ENCODE measurements around the gene CCNF. TPM values are rescaled to one million over a fixed set of nuclear protein-coding genes. Genes with fewer than 3 reads are reported as not detected.

Gene CCNF
- total RNA-seq, 4 donors from 2014 or later = 5.6 to 17.7 (median 11.3) TPM

DNA sequence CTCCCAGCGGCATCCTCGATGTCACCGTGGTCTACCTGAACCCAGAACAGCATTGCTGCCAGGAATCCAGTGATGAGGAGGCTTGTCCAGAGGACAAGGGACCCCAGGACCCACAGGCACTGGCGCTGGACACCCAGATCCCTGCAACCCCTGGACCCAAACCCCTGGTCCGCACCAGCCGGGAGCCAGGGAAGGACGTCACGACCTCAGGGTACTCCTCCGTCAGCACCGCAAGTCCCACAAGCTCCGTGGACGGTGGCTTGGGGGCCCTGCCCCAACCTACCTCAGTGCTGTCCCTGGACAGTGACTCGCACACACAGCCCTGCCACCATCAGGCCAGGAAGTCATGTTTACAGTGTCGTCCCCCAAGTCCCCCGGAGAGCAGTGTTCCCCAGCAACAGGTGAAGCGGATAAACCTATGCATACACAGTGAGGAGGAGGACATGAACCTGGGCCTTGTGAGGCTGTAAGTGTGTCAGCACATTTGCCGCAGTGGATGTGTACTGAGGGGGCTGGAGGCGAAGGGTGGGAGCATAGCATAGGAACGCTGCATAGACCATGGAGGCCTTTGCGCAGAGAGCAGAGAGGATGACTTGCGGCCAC lies 27.4 kb downstream of the CCNF start:
- no peak for TF ChIP-seq POLR2A (IDR thresholded peaks at IDR 0.05)
- TF ChIP-seq, protein P1, sequence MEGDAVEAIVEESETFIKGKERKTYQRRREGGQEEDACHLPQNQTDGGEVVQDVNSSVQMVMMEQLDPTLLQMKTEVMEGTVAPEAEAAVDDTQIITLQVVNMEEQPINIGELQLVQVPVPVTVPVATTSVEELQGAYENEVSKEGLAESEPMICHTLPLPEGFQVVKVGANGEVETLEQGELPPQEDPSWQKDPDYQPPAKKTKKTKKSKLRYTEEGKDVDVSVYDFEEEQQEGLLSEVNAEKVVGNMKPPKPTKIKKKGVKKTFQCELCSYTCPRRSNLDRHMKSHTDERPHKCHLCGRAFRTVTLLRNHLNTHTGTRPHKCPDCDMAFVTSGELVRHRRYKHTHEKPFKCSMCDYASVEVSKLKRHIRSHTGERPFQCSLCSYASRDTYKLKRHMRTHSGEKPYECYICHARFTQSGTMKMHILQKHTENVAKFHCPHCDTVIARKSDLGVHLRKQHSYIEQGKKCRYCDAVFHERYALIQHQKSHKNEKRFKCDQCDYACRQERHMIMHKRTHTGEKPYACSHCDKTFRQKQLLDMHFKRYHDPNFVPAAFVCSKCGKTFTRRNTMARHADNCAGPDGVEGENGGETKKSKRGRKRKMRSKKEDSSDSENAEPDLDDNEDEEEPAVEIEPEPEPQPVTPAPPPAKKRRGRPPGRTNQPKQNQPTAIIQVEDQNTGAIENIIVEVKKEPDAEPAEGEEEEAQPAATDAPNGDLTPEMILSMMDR (IDR thresholded peaks at IDR 0.05) = no peak
- WGBS, 2 donors = 93 to 98% methylated on average over 17 to 21 of the region's 21 CpGs
- no peak overlapping the region for H3K4me3 ChIP-seq (ENCODE audit: low read depth, poor library complexity, severe bottlenecking)
- intact Hi-C loops (cut with DNase I; ENCODE audit: low total_unique reads) = no loop called here
- DNase-seq (ENCODE audit: low spot score in 2 of 2) = no peak

DNA sequence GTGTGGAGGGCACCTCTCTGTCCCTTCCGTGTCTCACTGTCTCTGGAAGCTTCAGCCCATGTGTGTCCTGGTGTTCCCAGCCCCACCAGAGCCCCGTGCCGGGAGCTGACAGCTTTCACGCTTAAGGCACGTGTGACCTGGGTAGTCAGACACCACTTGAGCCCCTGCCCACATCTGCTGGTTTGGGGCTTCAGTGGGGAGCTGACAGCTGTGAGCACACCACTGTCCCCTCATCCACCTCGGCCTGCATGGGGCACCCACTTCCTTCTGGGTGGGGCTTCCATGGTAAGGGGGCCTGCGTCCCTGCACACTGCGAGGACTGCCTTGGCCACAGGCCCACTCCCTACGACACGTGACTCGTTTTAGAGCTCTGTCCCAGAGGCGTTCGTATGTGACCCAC lies 28.0 kb downstream of the CCNF start:
- intact Hi-C loops (cut with DNase I; ENCODE audit: low total_unique reads) = no loop called here
- DNase-seq (ENCODE audit: low spot score in 2 of 2) = no peak
- no peak overlapping the region for H3K4me3 ChIP-seq (ENCODE audit: low read depth, poor library complexity, severe bottlenecking)

DNA sequence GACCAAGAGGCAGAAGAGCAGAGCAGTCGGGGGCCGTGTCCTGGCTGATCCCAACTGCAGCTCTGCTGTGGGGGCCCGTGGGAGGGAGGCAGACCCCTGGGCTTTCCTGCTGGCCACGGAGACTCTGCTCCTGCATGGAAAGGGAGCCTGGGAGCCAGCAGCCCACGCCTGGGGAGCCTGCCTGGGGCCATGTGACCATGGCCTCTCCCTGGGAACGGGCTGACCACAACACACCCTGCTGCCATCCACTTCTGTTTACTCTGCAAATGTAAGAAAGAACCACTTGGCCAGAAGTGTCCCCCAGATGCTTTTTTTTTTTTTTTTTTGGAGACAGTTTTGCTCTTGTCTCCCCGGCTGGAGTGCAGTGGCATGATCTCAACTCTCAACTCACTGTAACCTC lies 28.7 kb downstream of the CCNF start:
- 75 to 86% methylated on average over 6 to 7 of the region's 7 CpGs for WGBS, 2 donors
- TF ChIP-seq, protein P1 (IDR thresholded peaks at IDR 0.05) = no peak
- no peak for TF ChIP-seq POLR2A (IDR thresholded peaks at IDR 0.05)
- intact Hi-C loops (cut with DNase I; ENCODE audit: low total_unique reads) = no loop called here
- H3K4me3 ChIP-seq (ENCODE audit: low read depth, poor library complexity, severe bottlenecking) = no peak overlapping the region
- DNase-seq (ENCODE audit: low spot score in 2 of 2) = no peak

More for the DNA sequence above, 28.0 kb downstream of the CCNF start:
- 65 to 75% methylated on average over 13 of the region's 13 CpGs for WGBS, 2 donors
- no peak for TF ChIP-seq POLR2A (IDR thresholded peaks at IDR 0.05)
- TF ChIP-seq, protein P1 (IDR thresholded peaks at IDR 0.05) = no peak

DNA sequence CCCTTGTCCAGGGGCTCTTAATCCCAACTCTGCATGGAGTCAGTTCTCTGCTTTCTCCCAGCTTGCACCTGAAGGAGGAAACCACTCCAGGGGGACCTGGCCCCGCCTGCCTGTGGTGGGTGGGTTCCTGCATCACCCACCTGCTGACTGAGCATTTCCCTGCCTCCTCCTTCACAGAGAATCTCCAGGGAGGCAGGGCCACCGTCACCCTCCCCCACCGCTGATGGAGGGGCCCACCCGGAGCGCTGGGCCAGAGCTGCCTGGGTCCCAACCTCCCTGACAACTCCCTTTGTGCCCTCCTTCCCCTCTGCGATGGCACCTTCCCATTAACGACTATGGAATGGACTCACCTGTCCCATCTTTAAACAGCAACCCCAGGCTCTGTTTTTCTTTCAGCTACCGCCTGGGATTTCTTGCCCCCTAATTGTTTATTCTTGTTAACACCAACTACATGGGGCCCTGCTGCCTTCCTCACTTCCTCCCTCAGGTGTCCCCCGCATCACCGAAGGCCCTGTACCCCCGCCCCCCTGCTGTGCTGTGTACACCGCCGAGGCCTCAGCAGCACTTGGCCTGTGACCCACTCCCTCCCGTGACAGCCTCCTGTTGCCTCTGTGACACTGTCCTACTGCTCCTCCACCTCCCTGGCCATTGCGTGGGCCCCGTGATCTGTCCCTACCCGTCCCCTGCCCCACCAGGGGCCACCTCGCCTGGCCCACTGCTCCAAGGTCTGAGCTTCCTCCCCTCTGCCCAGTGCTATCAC lies 29.8 kb downstream of the CCNF start:
- intact Hi-C loops (cut with DNase I; ENCODE audit: low total_unique reads) = no loop called here
- 18 to 29% methylated on average over 18 of the region's 18 CpGs for WGBS, 2 donors

DNA sequence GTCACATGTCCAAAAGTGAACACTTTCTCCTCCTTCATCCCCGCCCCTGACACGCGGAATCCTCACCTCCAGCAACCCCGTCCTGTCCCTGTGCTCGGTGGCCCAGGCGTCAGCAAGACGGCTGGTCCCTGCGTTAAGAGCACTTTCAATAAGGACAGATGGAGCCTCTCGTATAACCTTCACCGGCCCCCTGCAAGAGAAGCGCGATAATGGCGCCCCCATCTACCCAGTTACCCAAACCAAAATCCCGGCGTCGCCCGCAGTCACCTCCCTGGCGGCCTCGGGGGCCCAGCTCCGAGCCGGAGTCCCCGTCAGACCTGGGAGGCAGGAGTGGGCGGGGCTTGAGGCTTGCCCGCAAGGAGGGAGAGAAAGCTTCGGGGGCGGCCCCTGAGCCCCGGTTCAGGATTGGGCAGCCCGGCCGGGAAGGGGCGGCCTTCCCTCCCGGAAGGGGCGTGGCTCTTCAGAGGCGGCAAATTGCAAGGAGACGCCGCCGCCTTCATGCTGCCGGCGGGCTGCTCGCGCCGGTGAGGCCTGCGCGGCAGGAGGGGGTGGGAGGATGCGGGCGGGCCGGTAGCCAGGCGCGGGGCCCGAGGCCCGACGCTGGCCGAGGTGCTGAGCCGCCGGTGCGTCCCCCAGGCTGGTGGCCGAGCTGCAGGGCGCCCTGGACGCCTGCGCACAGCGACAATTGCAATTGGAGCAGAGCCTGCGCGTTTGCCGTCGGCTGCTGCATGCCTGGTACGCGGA lies 30.6 kb downstream of the CCNF start, which contains the start of gene TEDC2:
TSS of gene TEDC2 (plus strand) at position 463 of the 744 bp plus-strand sequence. CDS start at position 499, 36 bp downstream.
- DNase-seq (ENCODE audit: low spot score in 2 of 2) = peak; percentile 94 to 99
- peak within 1 kb of the TSS; percentile 19 for H3K4me3 ChIP-seq (ENCODE audit: low read depth, poor library complexity, severe bottlenecking)
- WGBS, 2 donors = 1% methylated on average over 48 to 50 of the region's 66 CpGs
- intact Hi-C loops (cut with DNase I; ENCODE audit: low total_unique reads) = no loop called here
- no peak for TF ChIP-seq POLR2A (IDR thresholded peaks at IDR 0.05)
- TF ChIP-seq, protein P1 (IDR thresholded peaks at IDR 0.05) = no peak

More for the DNA sequence above, 29.8 kb downstream of the CCNF start:
- peak in 1 of 2 donors; percentile 83 for DNase-seq (ENCODE audit: low spot score in 2 of 2)
- peak overlapping the region; percentile 19 for H3K4me3 ChIP-seq (ENCODE audit: low read depth, poor library complexity, severe bottlenecking)
- TF ChIP-seq POLR2A (IDR thresholded peaks at IDR 0.05) = no peak
- TF ChIP-seq, protein P1 (IDR thresholded peaks at IDR 0.05) = no peak
